T-helper 2 cell (primary cell): ENCODE data around the gene PDE10A.

Experiments
- DNase-seq, 5 experiments: peaks; one replicate each; pipeline versions ENCODE4 v3.0.0 to v3.0.0-alpha.2; 2012 to 2022

Gene PDE10A

DNA sequence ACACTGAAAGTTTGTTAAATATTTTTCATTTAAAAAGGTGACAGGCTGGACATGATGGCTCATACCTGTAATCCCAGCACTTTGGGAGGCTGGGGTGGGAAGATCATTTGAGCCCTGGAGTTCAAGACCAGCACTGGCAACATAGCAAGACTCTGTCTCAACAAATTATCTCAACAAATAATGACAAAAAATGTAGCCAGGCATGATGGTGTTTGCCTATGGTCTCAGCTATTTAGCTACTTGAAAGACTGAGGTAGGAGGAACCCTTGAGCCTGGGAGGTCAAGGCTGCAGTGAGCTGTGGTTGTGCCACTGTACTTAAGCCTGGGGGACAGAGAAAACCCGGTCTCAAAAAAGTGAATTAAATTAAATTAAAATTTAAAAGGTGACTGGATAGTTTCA, 297.7 kb downstream of the PDE10A start:
- no peak for DNase-seq

DNA sequence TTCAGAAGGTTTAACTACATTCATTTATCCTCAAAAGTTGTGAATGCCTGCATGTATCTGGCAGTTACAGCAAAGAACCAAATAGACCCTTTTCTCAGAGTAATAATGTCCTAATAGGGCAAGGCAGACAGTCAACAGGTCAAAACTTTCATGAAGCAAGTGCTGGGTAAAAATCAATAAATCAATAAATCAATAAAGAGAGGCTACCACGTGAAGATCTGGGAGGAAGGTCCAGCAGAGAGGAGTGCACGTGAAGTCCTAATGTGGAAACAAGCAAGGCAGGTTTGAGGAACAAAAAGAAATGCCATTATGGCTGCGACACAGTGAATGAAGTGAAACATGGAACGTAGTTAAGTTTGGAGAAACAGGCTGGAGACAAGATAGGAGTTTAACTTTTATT, 317.3 kb downstream of the PDE10A start:
- DNase-seq: no peak

- DNase-seq: no peak
These were observed 322.5 kb downstream of the PDE10A start for GRCh38 chr6:165340532-165340931.

GRCh38 chr6:165325609-165326008, 337.4 kb downstream of the PDE10A start:
- no peak for DNase-seq

DNA sequence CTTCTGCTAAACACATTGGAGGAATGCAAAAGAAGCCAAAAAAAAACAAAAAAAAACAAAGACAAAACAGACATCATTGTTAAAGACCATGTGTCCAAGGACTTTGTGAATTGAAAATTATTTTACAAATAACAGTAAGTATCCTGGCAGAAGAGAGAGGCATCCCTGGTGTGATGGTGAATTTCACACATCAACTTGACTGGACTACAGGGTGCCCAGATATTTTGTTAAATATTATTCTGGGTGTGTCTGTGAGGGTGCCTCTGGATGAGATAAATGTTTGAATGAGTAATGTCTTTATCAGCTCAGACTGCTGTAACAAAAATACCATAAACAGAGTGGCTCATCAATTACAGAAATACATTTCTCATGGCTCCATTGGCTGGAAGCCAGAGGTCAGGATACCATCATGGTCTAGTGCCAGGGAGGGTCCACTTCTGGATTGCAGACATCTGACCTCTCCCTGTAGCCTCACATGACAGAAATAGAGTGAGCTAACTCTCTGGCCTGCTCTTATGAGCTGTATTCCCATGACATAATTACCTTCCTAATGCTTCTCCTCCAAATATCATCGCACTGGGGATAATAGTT, 341.4 kb downstream of the PDE10A start:
- no peak for DNase-seq

- DNase-seq: no peak
These were observed 341.9 kb downstream of the PDE10A start for GRCh38 chr6:165321150-165321549.

GRCh38 chr6:165317723-165318122, 345.3 kb downstream of the PDE10A start:
- no peak for DNase-seq

- no peak for DNase-seq
These were observed 353.9 kb downstream of the PDE10A start, which contains the start of gene C6orf118 for GRCh38 chr6:165308926-165309731. TSS of gene C6orf118 (minus strand) at chr6:165309605. CDS start at chr6:165309586, 19 bp downstream.

DNA sequence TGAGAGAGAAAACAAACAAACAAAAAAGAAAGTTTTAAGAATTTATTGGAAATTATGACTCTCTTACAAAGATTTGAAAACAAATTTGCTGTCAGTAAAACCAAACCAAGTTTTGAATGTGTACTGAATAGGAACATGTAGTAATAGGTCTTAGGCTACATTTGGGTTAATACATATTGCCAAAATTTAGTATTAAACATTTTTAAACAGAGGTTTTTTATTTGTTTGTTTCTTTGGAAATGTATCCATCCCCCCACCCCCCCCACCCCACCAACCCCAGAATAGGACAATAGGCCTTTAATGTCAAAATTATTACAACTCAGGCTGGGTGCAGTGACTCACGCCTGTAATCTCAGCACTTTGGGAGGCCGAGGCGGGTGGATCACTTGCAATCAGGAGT, 356.1 kb downstream of the PDE10A start:
- DNase-seq: no peak

DNA sequence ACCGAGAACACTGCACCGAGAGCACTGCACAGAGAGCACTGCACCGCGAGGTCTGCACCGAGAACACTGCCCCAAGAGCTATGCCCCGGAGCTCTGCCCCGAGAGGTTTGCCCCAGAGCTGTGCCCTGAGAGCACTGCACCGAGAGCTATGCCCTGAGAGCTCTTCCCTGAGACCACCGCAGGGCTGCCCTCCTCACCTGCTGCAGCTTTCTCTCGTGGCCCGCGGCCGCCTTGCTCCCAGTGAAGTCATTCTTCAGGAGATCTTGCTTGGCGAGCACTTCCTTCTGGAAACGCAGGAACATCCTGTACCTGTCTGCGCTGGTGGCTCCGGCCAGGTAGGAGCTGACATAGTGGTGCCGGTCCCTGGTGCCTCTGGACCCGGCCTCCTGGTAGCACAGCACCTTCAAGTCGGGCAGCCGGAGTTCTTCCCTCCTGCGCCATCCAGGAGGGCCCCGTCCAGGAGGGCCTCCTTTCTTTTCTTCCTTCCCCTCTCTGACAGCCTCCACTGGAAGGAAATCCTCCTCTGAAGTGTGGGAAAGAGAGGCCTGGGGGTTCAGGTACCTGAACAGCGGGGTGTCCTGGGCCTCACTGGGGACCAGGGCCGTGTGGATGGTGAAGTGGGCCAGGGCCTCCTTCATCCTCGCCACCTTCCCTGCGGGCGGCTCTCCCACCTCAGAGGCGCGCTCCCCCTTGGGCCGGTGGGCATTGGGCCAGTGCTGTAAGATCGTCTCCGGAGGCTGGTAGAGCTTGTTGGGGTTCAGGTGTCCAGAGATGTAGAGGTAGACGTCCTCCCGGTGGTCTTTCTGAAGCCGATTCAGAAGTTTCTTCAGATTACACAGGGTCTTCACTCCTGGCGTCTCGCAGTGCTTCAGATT, 361.4 kb downstream of the PDE10A start:
- no peak for DNase-seq

GRCh38 chr6:165300422-165300936, 362.6 kb downstream of the PDE10A start:
- no peak for DNase-seq

GRCh38 chr6:165298875-165299274, 364.2 kb downstream of the PDE10A start:
- DNase-seq: no peak

DNA sequence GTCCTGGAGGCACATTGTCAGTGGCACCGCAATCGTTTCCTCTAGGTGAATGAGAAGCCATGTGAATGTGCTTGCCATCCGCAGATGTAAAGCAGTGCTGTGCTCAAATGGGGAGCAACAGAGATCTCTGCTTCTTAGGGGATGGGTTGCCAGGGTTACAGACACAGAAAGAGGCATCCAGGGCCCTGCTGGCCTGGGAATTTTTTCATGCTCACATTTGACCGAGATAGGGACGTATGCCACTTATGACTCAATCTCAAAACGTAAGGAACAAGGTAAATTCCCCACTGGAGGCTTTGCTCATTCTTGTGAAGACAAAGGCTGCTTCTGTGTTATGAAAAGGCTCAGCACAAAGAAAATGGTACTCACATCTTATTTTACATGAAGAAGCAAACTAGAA, 364.6 kb downstream of the PDE10A start:
- no peak for DNase-seq

- no peak for DNase-seq
These were observed 370.4 kb downstream of the PDE10A start for GRCh38 chr6:165292657-165293056.
